ENCODE data around the gene GAGE12G.
"Not testable (repeated sequence)": the region's sequence is repeated elsewhere in the genome, so short reads cannot be mapped to it uniquely, and the experiment has no call there.

GAGE12G gene, protein sequence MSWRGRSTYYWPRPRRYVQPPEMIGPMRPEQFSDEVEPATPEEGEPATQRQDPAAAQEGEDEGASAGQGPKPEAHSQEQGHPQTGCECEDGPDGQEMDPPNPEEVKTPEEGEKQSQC

DNA sequence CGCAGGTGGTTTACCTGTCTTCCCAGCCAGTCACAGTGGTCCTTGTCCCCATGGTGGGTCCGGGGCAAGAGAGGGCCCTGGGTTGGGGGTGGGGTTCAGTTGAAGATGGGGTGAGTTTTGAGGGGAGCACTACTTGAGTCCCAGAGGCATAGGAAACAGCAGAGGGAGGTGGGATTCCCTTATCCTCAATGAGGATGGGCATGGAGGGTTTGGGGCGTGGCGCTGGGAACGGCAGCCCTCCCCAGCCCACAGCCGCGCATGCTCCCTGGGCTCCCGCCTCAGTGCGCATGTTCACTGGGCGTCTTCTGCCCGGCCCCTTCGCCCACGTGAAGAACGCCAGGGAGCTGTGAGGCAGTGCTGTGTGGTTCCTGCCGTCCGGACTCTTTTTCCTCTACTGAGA, at the start of gene GAGE12G:
Gene GAGE12G, plus strand, starts transcription at position 301 of the 400 bp plus-strand sequence. CDS start 1,155 bp downstream, outside the sequence.
- not testable (repeated sequence) for DNase-seq

DNA sequence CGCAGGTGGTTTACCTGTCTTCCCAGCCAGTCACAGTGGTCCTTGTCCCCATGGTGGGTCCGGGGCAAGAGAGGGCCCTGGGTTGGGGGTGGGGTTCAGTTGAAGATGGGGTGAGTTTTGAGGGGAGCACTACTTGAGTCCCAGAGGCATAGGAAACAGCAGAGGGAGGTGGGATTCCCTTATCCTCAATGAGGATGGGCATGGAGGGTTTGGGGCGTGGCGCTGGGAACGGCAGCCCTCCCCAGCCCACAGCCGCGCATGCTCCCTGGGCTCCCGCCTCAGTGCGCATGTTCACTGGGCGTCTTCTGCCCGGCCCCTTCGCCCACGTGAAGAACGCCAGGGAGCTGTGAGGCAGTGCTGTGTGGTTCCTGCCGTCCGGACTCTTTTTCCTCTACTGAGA, 38.3 kb upstream of the GAGE12G start, which contains the start of gene GAGE12C:
Gene GAGE12C, plus strand, starts transcription at position 301 of the 400 bp plus-strand sequence. CDS start 1,155 bp downstream, outside the sequence.
- DNase-seq = not testable (repeated sequence)

DNA sequence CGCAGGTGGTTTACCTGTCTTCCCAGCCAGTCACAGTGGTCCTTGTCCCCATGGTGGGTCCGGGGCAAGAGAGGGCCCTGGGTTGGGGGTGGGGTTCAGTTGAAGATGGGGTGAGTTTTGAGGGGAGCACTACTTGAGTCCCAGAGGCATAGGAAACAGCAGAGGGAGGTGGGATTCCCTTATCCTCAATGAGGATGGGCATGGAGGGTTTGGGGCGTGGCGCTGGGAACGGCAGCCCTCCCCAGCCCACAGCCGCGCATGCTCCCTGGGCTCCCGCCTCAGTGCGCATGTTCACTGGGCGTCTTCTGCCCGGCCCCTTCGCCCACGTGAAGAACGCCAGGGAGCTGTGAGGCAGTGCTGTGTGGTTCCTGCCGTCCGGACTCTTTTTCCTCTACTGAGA, 28.8 kb upstream of the GAGE12G start, which contains the start of gene GAGE12D:
Gene GAGE12D, plus strand, starts transcription at position 301 of the 400 bp plus-strand sequence. CDS start 1,155 bp downstream, outside the sequence.
- DNase-seq = not testable (repeated sequence)

DNA sequence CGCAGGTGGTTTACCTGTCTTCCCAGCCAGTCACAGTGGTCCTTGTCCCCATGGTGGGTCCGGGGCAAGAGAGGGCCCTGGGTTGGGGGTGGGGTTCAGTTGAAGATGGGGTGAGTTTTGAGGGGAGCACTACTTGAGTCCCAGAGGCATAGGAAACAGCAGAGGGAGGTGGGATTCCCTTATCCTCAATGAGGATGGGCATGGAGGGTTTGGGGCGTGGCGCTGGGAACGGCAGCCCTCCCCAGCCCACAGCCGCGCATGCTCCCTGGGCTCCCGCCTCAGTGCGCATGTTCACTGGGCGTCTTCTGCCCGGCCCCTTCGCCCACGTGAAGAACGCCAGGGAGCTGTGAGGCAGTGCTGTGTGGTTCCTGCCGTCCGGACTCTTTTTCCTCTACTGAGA, 19.2 kb upstream of the GAGE12G start, which contains the start of gene GAGE12E:
Gene GAGE12E, plus strand, starts transcription at position 301 of the 400 bp plus-strand sequence. CDS start 1,155 bp downstream, outside the sequence.
- DNase-seq = not testable (repeated sequence)

DNA sequence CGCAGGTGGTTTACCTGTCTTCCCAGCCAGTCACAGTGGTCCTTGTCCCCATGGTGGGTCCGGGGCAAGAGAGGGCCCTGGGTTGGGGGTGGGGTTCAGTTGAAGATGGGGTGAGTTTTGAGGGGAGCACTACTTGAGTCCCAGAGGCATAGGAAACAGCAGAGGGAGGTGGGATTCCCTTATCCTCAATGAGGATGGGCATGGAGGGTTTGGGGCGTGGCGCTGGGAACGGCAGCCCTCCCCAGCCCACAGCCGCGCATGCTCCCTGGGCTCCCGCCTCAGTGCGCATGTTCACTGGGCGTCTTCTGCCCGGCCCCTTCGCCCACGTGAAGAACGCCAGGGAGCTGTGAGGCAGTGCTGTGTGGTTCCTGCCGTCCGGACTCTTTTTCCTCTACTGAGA, 9.7 kb upstream of the GAGE12G start, which contains the start of gene GAGE12F:
Gene GAGE12F, plus strand, starts transcription at position 301 of the 400 bp plus-strand sequence. CDS start 1,155 bp downstream, outside the sequence.
- not testable (repeated sequence) for DNase-seq

DNA sequence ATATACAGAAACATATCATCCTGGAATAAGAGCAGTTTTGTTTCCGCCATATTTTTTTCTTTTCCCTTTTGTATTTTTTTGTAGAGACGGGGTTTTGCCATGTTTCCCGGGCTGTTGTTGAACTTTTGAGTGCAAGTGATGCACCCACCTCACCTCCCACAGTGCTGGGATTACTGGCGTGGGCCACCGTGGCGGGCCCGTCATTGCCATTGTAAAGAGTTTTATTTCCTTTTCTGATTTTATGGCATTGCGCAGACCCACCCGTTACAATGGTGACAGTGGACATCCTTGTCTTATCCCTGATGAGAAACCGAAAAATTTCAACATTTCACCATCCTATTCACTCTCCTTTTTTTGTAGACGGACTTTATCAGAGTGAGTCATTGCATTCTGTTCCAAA, 1.5 kb upstream of the GAGE12G start:
- DNase-seq = not testable (repeated sequence)

DNA sequence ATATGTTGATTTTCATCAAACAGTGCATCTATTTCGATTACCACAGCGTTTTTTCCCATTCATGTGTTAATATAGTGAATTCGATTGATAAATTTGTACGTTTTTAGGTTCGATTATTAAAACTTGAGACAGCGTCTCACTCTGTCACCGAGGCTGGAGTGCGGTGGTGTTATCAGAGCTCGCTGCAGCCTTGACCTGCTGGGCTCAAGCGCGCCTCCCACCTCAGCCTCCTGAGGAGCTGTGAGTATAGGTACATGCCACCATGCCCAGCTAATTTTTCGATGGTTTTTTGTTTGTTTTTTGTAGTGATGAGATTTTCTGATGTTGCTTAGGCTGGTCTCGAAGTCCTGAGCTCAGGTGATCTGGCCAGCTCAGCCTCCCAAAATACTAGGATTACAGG, 1.0 kb upstream of the GAGE12G start:
- DNase-seq = not testable (repeated sequence)

DNA sequence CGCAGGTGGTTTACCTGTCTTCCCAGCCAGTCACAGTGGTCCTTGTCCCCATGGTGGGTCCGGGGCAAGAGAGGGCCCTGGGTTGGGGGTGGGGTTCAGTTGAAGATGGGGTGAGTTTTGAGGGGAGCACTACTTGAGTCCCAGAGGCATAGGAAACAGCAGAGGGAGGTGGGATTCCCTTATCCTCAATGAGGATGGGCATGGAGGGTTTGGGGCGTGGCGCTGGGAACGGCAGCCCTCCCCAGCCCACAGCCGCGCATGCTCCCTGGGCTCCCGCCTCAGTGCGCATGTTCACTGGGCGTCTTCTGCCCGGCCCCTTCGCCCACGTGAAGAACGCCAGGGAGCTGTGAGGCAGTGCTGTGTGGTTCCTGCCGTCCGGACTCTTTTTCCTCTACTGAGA, 9.4 kb downstream of the GAGE12G start, which contains the start of gene GAGE12H:
Gene GAGE12H, plus strand, starts transcription at position 301 of the 400 bp plus-strand sequence. CDS start 1,155 bp downstream, outside the sequence.
- not testable (repeated sequence) for DNase-seq

DNA sequence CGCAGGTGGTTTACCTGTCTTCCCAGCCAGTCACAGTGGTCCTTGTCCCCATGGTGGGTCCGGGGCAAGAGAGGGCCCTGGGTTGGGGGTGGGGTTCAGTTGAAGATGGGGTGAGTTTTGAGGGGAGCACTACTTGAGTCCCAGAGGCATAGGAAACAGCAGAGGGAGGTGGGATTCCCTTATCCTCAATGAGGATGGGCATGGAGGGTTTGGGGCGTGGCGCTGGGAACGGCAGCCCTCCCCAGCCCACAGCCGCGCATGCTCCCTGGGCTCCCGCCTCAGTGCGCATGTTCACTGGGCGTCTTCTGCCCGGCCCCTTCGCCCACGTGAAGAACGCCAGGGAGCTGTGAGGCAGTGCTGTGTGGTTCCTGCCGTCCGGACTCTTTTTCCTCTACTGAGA, 19.0 kb downstream of the GAGE12G start, which contains the start of gene GAGE2A:
Gene GAGE2A, plus strand, starts transcription at position 301 of the 400 bp plus-strand sequence. CDS start 1,155 bp downstream, outside the sequence.
- not testable (repeated sequence) for DNase-seq

DNA sequence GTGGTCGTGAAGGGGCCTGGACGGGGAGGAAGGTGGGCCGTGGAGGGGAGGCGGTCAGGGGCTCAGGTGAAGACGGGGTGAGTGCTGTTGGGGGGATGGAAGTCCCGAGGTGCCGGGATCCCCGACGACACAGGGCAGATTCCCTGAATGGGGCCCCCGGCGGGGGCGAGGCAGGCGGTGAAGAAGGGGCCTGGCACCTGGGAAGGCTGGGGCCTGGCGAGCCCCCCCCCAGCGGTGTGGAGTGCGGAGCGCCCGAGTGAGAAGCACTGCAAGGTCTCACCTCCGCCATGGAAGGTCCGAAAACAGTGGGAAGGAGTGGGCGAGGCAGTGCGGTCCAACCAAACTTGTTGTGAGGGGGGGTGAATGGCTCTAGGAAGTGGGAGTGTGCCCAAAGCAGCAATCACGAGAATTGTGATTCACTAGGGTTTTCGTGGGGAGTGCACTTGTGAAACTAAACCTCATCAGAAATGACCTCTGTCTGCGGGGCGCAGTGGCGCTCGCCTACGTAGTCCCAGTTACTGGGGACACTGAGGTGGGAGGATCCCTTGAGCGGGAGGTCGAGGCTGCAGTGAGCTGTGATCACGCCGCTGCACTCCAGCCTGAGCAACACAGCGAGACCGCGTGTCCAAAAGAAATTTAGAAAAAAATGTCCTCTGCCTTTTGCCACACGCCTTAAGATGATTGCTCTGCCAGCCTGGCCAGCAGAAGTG, 19.7 kb downstream of the GAGE12G start:
- DNase-seq = not testable (repeated sequence)

DNA sequence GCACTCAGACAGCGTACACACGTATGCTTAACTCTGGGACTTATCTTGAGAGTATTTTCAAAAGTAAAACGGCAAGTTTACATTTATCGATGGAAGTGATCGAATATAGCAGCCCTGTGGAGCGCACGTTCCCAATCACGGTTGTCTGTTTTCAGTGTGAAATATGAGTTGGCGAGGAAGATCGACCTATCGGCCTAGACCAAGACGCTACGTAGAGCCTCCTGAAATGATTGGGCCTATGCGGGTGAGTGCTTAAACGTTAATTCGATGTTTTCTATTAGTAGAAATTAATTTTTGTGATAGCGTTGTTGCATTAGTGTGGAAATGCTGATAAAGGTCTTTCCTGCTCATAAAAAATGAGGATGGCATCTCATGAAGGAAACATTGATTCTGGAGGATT, 20.3 kb downstream of the GAGE12G start:
- DNase-seq = not testable (repeated sequence)

DNA sequence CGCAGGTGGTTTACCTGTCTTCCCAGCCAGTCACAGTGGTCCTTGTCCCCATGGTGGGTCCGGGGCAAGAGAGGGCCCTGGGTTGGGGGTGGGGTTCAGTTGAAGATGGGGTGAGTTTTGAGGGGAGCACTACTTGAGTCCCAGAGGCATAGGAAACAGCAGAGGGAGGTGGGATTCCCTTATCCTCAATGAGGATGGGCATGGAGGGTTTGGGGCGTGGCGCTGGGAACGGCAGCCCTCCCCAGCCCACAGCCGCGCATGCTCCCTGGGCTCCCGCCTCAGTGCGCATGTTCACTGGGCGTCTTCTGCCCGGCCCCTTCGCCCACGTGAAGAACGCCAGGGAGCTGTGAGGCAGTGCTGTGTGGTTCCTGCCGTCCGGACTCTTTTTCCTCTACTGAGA, 28.5 kb downstream of the GAGE12G start, which contains the start of gene GAGE1:
Gene GAGE1, plus strand, starts transcription at position 301 of the 400 bp plus-strand sequence. CDS start 1,155 bp downstream, outside the sequence.
- DNase-seq = not testable (repeated sequence)

DNA sequence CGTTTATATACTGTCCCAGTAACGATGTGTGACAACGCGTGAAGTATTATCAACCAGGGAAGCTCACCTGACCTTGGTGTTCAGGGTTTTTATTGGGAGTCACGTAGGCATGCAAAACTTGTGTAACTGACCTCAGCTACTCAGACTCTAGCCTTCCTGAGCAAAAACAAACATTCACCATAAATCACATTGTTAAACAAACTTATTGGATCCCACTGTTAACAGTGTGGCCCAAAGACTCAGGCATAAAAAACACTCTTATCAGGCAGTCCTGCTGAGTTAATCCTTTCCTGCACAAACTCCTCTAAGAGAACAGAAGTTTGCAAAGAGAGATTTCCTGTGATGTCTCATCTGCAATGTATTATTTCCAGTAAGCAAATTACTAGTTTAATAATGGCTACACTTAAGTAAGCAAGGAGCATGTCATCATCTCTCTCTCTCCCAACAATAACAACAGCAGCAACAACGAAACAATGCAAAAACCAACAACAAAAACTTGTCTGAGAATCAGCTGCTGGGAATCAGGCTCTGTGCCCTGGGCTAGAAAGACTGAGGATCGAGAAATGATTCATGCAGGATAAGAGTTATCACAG, 40.6 kb downstream of the GAGE12G start:
- no peak for DNase-seq

DNA sequence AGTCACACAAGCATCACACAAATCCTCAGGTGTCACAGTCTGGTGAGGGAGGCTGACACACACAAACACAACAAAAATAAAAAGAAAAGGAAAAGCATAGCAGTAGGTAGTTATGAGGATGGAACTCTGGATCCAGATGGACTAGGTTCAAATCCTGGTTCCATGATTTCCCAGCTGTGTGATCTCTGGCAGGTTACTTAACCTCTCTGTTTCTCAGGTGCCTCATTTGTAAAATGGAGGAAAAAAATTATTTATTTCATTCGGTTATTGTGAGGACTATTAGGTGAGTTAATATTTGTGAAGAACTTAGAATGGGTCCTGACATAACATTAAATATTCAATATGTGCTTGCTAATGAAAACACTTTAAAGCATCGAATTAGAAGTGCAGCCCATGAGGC, 48.4 kb downstream of the GAGE12G start:
- no peak for DNase-seq

Measured in RPMI8226 (cell line).